Left cardiac atrium (tissue), 4 donors: Measurements from ENCODE around the gene INHBA. TPM values are rescaled to one million over a fixed set of nuclear protein-coding genes. Genes with fewer than 3 reads are reported as not detected.

Experiments
- ATAC-seq, 2 donors: fragments of 200-7000 bp; cut with Tn5 transposase; one replicate each; pipeline ENCODE4 v1.9.1; 2020; ENCODE audit warnings: mild to moderate bottlenecking in 2 of 2, moderate library complexity in 2 of 2
- DNase-seq: peaks from one replicate; pipeline ENCODE4 v3.0.0-alpha.2; 2020
- intact Hi-C, 2 donors: fragments of 100-400 bp; cut with DNase I; formaldehyde crosslinking; loops; one replicate each; pipeline versions ENCODE4 v1.14.1 to v1.15.1; 2022 to 2023
- long read RNA-seq: library from polyadenylated mRNA; unstranded; transcript quantifications from one replicate; pipeline ENCODE4 v2.0.0, GENCODE V29; 2021
- total RNA-seq, 2 donors: library from RNA; stranded (reverse); fragmentation: NEBNext Ultra II Directional; extraction: Animal tissue kit (Norgen Biotek cat#: 25700); gene quantifications; one replicate each; pipeline ENCODE4 v1.2.1, GENCODE V29; 2021
- donor health status: DM: no; HTN: yes; CAD: no.
- donor health status: DM: no; HTN: yes; CAD: no; lungs with severe emphysema.
- donor health status: DM: yes; HTN: yes; CAD: no.
- donor health status: Dilated cardiomyopathy.

Gene INHBA
- total RNA-seq, result 10 to 100 TPM in 1 of 2 donors, 1 to 10 TPM in 1; 1.5 to 15.4 TPM
- long read RNA-seq, full-length matches to known transcripts, result 7 of 9 reads
- long read RNA-seq, partial matches to known transcripts, result 0 of 9 reads
- long read RNA-seq, other reads (novel, unspliced or antisense), result 2 of 9 reads

- ATAC-seq (peak in 1 of 2 donors; percentile 30), DNase-seq (peak; percentile 36)
- intact Hi-C loops, result no loop called here
Observed at GRCh38 chr7:41702635-41703371, at the start of gene INHBA. TSS of gene INHBA (minus strand) at chr7:41703090. CDS start at chr7:41700374, 2,716 bp downstream.

DNA sequence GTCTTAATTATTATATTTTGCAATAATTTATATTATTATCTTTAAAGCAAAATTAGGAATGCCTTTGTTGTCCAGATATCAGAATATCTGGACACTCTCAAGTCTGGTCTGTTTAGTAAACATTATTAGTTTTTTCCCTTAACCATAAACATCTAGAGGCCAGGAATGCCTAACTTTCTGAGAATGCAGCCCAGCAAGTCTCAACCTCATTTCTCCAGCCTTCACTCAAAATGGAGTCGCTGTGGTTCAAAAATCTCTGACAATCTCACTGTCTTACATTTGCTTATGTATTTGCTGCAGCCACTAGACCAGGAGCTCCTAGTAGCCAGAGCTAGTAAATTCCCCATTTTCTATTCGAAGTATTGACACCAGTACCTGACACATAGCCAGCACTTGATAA is 49.7 kb upstream of the INHBA start:
- ATAC-seq (no peak), DNase-seq (no peak)
- intact Hi-C loops, result no loop called here

- no peak for ATAC-seq
- intact Hi-C loops, result no loop called here
- no peak for DNase-seq
Observed at GRCh38 chr7:41750661-41751540, 48.0 kb upstream of the INHBA start.

- DNase-seq, result no peak
- intact Hi-C loops, result no loop called here
- ATAC-seq, result no peak
Observed at GRCh38 chr7:41747961-41748360, 45.1 kb upstream of the INHBA start.

GRCh38 chr7:41745451-41745850 is 42.6 kb upstream of the INHBA start:
- intact Hi-C loops, result no loop called here
- no peak for DNase-seq

GRCh38 chr7:41744161-41744560 is 41.3 kb upstream of the INHBA start:
- DNase-seq (no peak), ATAC-seq (no peak)
- intact Hi-C loops, result no loop called here

More at GRCh38 chr7:41745451-41745850, 42.6 kb upstream of the INHBA start:
- ATAC-seq, result no peak

- DNase-seq, result no peak
- intact Hi-C loops, result no loop called here
- ATAC-seq, result no peak
Observed at GRCh38 chr7:41742401-41743020, 39.6 kb upstream of the INHBA start.

- intact Hi-C loops, result no loop called here
- ATAC-seq (no peak), DNase-seq (no peak)
Observed at GRCh38 chr7:41738806-41739205, 35.9 kb upstream of the INHBA start.

DNA sequence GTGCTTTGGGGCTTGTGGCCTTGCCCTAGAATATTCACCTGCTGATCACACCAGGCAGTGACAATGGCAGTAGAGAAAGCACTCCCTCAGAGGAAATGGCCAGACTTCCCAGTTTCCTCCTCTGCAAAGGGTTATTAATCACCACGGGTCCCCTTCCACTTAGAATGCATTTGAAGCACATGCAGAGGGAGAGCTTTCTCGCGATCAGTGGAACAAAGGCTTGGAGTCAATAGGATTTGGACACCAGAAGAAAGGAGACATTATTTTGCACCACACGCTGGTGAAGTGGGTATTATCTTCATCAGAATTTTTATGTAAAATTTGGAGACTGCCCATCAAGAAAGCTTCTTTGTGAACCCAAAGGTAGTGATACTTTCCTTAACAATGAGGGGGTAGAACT is 35.4 kb upstream of the INHBA start:
- ATAC-seq (no peak), DNase-seq (no peak)
- intact Hi-C loops, result no loop called here

- intact Hi-C loops, result no loop called here
- DNase-seq, result no peak
Observed at GRCh38 chr7:41735206-41735605, 32.3 kb upstream of the INHBA start.

DNA sequence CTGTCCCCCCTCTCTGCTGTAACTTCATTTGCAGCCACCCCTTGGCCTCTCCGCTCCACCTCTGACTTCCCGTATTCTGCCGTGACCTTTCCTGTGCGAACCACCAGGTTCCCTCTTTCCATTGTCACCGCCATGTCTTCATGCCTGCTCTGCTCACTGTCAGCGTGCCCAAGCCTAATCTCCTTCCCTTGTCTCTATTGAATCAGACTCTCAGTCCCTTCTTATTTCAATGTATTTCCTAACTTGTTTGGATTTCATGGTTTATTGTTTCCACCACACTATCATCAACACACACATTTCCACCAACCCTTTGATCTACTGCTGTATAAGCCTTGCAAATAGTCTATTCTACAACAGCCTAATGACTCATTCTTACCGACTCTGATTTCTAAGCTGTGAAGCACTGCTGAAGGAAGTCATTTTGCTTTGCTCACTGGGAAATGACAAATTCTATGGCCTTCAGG is 30.0 kb upstream of the INHBA start:
- DNase-seq, result no peak
- intact Hi-C loops, result no loop called here

More at GRCh38 chr7:41735206-41735605, 32.3 kb upstream of the INHBA start:
- no peak for ATAC-seq

GRCh38 chr7:41732436-41732785 is 29.5 kb upstream of the INHBA start:
- ATAC-seq (no peak), DNase-seq (no peak)
- intact Hi-C loops, result no loop called here

More for the DNA sequence above, 30.0 kb upstream of the INHBA start:
- no peak for ATAC-seq

DNA sequence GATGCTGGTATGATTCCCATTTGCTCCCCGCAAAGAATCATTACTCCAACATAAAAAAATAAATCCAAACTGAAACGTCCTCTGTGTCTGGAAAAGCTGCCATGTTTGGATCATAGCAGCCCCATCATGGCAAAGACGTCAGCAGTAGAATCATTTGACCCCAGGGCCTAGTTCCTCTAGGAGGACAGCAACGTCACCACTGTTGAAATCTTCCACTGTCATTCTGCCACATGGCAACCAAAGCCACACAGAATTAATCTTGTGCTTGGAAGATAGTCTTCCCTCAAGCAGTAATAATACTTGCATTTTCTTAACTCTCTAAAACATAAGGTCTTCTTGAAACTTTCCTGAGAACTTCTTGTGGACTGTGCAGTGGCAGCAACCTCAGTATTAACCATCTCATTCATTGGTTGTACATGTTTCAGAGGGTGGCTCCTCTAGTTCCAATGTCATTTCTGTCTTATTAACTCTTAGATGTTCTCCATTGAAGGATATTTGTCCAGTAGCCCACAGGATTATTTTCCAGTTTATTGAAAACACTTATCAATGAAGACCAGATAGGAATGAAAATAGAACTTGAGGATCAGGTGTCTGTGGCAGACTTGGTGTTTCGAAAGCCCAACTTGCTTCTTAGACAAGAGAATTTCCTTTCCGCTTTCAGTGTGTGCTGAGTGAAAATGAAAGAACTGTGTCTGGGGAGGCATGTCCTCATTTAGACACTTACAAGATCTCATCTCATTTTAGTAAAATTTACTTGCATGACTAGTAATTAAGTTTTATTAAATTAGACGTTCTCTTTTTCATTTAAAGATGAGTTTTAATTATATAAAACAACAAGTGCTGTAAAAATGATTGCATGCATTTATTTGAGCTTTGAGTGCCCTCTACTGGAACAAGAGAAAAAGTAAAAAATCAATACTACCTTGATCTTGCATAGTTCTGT is 28.9 kb upstream of the INHBA start:
- no peak for ATAC-seq
- intact Hi-C loops, result no loop called here
- DNase-seq, result no peak

- no peak for ATAC-seq
- intact Hi-C loops, result no loop called here
- DNase-seq, result no peak
Observed at GRCh38 chr7:41730668-41731067, 27.8 kb upstream of the INHBA start.

DNA sequence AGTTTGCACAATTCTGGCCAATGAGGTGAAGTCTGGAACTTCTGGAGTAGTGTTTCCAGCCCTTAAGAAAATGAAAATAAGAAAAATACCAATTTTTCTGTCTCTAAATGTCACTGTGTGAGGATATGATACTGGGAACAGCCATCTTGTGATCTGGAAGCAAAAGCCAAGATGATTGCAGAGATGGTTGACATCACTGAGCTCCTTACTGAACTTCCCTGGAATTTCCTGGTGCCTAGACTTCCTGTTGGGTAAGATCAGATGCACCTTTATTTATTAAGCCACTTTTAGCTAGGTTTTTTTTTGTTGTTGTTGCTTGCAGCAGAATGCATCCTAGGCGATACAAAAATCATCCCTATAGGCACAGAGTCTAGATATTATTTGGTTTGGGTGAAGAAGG is 27.3 kb upstream of the INHBA start:
- intact Hi-C loops, result no loop called here
- DNase-seq (no peak), ATAC-seq (no peak)

DNA sequence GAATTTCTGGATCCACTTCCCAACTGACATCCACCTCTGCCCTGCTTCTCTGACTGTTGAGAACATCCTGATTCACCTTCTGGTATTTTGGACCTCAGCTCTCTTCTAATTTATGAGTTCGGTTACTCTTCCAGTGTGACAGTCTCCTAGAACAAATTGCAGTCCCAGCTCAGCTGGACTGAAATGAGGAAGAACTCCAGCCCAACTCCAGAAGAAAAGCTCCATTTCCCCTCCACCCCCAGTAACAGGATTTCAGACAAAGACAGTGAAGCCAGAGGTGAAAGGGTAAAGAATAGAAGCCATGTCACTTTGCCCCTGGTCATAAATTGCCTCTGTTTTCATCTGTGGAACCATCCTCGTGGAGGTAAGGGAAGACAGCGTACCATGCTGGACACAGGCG is 26.2 kb upstream of the INHBA start:
- DNase-seq, result no peak
- intact Hi-C loops, result no loop called here
- ATAC-seq, result no peak

- ATAC-seq, result no peak
- DNase-seq, result no peak
- intact Hi-C loops, result no loop called here
Observed at GRCh38 chr7:41725013-41725412, 22.1 kb upstream of the INHBA start.

DNA sequence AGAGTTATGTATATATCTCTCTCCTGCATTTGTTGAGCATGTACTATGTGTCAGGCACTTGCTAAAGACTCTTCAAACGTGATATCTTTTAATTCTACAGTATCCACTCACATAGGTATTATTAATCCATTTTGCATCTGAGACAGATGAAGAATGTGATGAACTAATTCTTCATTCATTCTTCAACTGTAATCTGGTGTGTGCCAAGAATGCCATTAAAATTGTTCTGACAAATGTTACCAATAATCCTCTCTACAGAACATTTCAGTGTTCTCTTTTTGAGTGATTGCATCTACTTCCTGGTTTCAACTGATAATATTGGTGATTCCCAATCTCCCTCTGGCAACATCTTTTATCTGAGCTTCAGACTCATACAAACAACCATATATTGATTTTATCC is 18.0 kb upstream of the INHBA start:
- intact Hi-C loops, result no loop called here
- no peak for ATAC-seq
- DNase-seq, result no peak

GRCh38 chr7:41720046-41720445 is 17.2 kb upstream of the INHBA start:
- ATAC-seq (no peak), DNase-seq (no peak)
- intact Hi-C loops, result no loop called here
